Heart left ventricle (tissue), 13 donors: Measurements from ENCODE around the gene SH3TC2.

ENCODE experiments used
- CTCF ChIP-seq, 12 donors: fragments of 200-600 bp; sonication (generic) in 4 of 12; IDR thresholded peaks; one replicate each; pipeline versions ENCODE4 v1.5.0 to v1.8.0; 2018 to 2022; ENCODE audit warnings: antibody characterized with exemption in 12 of 12, mild to moderate bottlenecking in 5 of 12
- POLR2A ChIP-seq, 2 donors: fragments of 450-650 bp; IDR thresholded peaks; one replicate each; pipeline ENCODE4 v1.6.1; 2017; ENCODE audit warnings: antibody characterized with exemption in 2 of 2, mild to moderate bottlenecking in 2 of 2, moderate library complexity in 2 of 2
- donor health status: ischemic (EF 13 %, LVEDD 7.1; RV severe dilation, severe dysfunction).
- donor health status: DM: no; HTN: yes; CAD: no.
- donor health status: DM: no; HTN: no; CAD: no.
- donor health status: ischemic (EF 25% LVEDD 6.9; RV normal size, moderate dysfunction).
- donor health status: ischemic (EF 25% LVEDD 5.7; RV mildly dilated, moderate dysfunction).
- donor health status: ischemic (EF 35%, LVEDD 5.7; RV mildly dilated, moderate dysfunction).
- donor health status: nonischemic (EF 11% LVEDD 7.7; RV severe dilation, severe dysfunction).
- donor health status: DM: yes; HTN: yes; CAD: no.
- donor health status: PGD.
- donor health status: ischemic (EF 29% LVEDD 5.4; RV normal size, mild dysfunction).
- donor health status: nonischemic (EF 23%, LVEDD 6.1; RV moderate dilation, normal function).

DNA sequence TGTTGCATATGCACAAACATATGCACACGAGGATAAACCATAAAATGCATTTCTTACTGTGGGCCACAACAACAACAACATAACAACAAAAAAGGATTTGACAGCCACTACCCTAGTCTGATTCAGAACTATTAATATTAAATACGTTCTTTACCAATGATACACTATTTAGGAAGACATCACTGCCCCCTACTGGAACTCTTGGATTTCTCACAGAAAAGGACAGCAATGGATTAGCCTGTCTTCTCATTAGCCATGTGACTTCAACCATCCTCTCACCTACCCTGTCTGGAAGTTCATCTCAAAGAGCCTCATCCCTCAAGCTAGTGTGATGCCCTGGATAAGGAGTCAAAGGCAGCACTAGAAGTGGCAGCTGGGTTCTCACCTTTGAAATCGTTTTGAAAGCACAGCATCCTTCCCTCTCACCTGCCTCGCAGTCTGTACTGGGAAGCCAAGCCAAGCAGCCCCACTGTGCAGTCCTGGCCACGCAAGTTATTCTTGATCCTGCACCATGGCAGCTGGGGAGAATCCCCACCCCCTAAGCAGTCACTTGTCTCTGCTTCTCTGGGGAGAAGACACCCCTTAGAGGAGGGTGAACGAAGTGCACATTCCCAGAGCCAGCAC is 64.6 kb downstream of the SH3TC2 start:
- TF ChIP-seq CTCF (IDR thresholded peaks at IDR 0.05) (peak; percentile 57 to 77 (median 68)), POLR2A (IDR thresholded peaks at IDR 0.05) (no peak)
